T-helper 1 cell treated with Interleukin-12 subunit alpha and Interleukin-12 subunit beta and Interleukin-4 antibody, amounts not matched to agents 30 ng/mL and 1 ng/mL, for 36 hours (primary cell): ENCODE measurements around the gene TRIM61. TPM values are rescaled to one million over a fixed set of nuclear protein-coding genes. Genes with fewer than 3 reads are reported as not detected.
"Not testable (repeated sequence)": the region's sequence is repeated elsewhere in the genome, so short reads cannot be mapped to it uniquely, and the experiment has no call there.

Experiments used
- intact Hi-C: fragments of 100-400 bp; cut with micrococcal nuclease; formaldehyde crosslinking; loops from one replicate; pipeline ENCODE4 v1.15.1; 2024
- total RNA-seq: library from RNA; stranded (reverse); gene quantifications from 2 replicates; pipeline ENCODE4 v1.2.3, GENCODE V29; 2022

Gene TRIM61
- total RNA-seq, 1 donor from 2014 or later, result 2.5 TPM

DNA sequence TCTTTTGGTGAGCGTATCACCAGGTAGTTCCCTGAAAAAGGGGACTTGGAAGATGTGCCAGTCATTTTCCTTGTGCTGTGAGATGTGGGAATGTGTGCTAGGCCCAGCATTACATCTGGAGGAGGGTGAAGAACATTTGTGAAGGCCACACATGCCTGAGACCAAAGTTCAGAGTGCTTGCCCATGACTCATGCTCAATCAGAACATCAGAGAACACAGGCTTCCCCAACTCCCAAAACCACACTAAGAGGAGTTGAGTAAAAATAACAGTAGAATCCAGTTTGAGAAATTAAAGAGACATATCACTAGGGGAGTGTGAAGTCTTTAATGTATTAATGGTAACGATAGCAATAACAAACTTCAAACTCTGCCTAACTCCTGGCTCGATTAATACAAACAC is 18.0 kb downstream of the TRIM61 start:
- intact Hi-C loops, result loop anchor here (5.0 kb wide), 3 partner anchors 138 to 1792 kb away; partner anchors contain the start of genes KLHL2 and NAF1

DNA sequence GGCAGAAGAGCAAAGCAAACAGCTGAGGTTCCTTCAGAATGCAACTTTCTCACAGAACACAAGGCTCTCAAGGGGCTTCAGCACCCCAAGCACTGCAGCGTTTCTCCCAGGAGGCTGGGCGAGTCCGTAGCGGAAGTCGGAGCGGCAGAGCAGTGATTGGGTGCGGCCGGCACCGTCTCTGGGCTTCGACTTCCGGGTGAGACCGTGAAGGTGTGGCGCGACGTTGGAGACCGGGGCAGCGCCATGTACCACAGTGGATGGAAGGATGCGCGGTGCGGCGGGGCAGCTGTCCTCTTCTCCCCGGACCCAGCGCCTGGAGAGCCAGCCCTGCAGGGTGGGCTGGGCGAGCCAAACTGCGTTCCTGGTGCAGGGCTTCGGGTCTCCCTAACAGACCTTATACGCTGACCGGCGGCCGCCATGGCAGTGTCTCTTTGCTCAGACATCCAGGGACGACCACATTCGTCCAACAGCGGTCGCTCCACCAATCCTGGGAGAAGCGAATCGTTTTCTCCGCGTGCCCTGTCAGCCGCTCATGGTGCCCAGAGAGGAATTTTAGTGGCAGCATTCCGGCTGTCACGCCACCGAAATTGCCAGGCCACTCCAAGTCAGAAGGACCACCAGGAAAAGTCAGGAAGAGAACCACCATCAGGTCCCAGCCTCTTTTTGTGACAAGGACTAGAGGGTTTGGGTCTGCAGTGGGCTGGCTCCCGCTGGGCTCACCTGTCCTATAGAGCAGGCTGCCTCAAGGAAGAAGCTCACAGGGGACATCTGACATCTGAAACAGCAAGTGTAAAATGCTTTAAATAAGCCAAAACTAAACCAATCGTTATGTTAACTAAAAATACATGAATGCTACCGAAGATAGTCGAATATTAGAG is 20.5 kb downstream of the TRIM61 start:
- intact Hi-C loops, result loop anchor here (1.0 to 5.0 kb wide), 9 partner anchors 20 to 1790 kb away; partner anchors contain the start of genes KLHL2, MSMO1, NAF1 and TMA16

DNA sequence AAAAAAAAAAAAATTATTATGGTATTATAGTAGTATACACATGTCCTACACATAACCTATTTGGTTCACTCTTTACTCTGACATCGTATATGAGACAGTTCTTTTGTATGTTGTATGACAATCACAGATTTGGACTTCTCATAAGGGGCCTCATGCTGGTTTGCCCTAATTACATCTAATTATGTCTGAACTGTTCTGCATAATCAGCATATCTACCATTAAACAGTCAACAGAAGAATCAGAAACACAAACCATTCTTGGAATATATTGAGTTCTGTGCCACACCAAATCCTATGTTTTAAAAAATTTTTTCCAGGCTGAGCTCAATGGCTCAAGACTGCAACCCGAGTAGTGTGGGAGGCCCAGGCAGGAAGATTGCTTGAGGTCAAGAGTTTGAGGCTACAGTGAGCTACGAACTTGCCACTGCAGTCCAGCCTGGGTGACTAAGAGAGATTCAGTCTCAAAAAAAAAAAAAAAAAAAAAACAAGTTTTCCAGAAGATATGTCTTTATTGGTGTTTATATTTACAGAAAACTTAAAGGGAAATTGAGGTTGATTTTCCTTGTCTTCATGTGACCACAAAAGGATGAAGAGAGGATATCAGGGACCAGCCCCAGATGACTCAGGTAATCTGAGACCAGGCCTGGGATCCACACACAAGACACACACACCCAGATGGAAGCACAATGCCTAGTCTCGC is 22.2 kb downstream of the TRIM61 start:
- intact Hi-C loops, result loop anchor here (5.0 kb wide), 3 partner anchors 142 to 1788 kb away; partner anchors contain the start of genes KLHL2 and NAF1

DNA sequence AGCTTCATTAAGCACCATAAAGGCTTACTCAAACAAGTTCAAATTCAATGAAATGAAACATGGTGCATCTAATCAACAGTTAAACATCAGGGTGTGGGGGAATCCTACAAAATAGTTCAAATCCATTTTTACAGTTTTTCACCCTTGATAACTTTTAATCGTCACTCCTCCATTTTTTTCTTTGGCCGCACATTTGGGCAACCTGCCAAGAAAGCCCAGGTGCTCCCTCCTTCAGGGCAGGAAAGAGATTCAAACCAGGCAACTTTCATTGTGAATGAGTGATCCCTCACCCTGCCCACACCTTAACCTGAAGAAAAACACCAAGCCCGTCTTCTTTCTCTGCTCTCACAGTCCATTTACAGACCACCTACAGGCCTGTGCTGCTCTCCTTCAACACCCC is 24.9 kb downstream of the TRIM61 start:
- intact Hi-C loops, result no loop called here

DNA sequence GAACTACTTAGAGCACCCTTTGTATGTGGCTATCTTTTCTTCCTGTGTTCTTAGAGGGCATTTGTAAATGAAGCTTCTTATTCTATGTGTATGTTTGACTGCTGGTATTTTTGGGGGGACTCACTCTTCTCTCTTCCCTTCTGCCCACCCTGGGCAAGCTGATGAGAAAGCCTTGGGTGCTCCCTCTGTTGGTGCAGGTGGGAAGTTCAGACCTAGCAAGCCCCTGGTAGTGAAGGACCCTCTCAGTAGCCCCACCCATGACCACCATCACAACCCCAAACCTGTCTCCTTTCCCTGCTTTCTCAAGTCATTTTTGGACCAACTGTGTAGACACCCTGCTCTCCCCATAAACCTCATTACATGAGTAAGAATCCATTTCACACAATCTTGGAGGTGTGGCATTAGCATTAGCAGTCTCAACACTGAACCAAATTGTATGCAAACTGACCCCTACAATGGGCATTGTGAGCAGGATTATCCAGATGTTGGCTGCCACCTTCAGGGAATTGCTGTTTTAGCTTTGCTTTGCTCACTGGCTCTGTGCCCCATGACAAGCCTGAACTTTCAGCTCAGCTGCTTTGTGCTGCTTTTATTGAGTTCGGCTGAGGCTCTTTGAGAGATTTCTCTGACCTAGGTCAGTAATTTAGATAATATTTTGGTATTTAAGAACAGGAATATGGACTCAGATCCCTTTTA is 27.9 kb downstream of the TRIM61 start:
- intact Hi-C loops, result no loop called here

DNA sequence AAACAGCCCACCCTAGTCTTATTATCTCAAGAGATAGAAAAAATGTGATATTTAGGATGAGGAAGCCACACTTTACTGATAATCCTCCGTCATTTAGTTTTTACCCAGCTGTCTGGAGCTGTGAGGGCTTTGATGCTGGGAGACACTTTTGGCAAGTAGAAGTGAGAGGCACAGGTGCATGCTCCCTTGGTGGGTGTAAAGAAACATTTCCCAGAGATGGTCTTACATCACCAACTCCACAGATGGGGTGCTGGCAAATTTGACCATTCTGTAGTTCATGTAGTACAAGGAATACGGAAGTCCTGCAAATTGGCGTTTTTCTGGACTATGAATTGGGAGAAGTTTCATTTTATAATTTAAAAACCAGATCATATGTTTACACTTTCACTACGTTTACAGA is 28.5 kb downstream of the TRIM61 start:
- intact Hi-C loops, result loop anchor here (1.0 kb wide), 1 partner anchor 9 kb away; no protein-coding TSS in a partner anchor

DNA sequence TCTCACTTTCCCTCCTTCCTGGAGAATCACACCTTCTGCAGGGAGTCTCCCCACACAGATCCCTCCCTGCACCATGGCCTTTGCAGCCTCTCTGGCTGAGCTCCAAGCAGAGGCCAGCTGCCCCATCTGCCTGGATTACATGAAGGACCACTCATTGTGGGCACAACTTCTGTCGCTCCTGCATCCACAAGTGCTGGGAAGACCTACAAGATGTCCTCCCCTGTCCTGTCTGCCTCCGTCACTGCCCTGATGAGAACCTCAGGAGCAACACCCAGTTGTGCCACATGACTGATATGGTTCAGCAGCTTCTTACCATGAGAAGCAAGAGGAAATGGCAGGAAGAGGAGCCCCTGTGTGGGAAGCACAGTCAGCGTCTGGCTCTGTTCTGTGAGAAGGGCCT is 29.5 kb downstream of the TRIM61 start:
- intact Hi-C loops, result loop anchor here (1.0 kb wide), 1 partner anchor 8 kb away; no protein-coding TSS in a partner anchor

DNA sequence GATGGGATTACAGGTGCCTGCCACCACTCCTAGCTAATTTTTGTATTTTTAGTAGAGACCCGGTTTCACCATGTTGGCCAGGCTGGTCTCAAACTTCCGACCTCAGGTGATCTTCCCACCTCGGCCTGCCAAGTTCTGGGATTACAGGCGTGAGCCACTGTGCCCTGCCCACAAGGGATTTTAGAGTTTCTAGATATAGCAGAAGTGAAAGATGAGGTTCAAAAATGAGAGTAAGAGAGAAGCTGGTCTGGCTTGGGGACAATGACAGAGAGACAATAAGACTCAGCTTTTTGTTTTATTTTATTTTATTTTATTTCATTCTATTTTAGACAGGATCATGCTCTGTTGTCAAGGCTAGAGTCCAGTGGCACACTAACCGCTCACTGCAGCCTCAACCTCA is 30.6 kb downstream of the TRIM61 start:
- intact Hi-C loops, result no loop called here

DNA sequence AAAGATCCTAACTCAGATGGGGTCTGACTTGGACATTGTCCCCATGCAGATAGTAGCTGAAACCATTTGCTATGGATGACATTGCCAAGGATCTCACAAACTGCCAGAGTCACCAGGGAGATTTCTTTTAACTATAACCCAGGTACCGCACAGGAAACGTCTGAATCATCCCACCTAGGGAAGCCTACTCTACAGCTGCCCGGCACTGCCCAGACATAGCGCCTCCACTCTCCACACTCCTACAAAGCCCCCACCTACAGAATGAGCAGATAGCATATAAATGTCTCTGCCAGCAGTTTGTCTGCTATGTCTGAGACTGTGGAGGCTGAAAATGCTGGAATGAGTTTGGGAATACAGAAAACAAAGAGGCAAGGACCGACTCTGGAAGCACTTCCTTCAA is 32.3 kb downstream of the TRIM61 start:
- intact Hi-C loops, result no loop called here

DNA sequence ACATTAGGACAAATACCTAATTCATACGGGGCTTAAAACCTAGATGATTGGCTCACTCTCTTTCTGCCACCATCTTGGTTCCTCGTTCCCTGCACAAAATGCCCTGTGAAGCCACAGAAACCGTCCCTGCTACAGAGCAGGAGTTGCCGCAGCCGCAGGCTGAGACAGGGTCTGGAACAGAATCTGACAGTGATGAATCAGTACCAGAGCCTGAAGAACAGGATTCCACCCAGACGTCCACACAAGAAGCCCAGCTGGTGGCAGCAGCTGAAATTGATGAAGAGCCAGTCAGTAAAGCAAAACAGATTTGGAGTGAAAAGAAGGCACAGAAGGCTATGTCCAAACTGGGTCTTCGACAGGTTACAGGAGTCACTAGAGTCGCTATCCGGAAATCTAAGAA is 34.3 kb downstream of the TRIM61 start:
- intact Hi-C loops, result no loop called here

DNA sequence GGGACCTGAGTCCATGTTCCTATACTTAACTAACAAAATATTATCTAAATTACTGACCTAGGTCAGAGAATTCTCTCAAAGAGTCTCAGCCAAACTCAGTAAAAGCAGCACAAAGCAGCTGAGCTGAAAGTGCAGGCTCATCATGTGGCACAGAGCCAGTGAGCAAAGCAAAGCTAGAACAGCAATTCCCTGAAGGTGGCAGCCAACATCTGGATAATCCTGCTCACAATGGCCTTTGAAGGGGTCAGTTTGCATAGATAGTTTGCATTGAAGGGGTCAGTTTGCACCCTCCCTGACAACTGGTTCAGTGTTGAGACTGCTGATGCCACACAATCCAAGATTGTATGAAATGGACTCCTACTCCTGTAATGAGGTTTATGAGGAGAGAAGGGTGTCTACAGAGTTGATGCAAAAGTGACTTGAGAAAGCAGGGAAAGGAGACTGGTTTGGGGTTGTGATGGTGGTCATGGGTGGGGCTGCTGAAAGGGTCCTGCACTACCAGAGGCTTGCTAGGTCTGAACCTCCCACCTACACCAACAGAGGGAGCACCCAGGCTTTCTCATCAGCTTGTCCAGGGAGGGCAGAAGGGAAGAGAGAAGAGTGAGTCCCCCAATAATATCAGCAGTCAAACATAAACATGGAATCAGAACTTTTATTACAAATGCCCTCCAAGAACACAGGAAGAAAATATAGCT is 39.7 kb downstream of the TRIM61 start:
- intact Hi-C loops, result no loop called here

DNA sequence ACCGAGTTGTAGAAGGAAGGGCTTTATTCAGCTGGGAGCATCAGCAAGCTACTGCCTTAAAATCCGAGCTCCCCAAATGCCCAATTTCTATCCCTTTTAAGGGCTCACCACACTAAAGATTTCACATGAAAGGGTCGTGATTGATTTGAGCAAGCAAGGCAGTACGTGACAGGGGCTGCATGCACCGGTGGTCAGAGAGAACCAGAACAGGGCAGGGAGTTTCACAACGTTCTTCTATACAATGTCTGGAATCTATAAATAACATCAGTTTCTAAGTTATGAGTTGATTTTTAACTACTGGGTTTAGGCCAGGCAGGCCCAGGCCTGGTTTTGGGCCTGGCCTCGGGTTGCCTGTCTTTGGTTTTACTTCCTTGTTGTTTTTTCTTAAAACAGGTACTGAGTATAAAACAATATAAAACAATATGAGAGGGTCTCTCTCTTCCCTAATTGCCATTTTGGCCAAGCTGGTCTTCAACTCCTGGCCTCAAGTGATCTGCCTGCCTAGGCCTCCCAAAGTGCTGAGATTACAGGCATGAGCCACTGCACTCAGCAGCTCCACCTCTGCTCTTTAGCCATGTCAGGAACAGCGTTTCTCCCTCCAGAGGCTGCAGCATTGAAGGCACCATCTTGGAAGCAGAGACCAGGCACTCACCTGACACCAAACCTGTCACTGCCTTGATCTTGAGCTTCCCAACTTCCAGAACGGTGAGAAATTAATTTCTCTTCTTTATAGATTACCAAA is 41.4 kb downstream of the TRIM61 start:
- intact Hi-C loops, result not testable (repeated sequence)

DNA sequence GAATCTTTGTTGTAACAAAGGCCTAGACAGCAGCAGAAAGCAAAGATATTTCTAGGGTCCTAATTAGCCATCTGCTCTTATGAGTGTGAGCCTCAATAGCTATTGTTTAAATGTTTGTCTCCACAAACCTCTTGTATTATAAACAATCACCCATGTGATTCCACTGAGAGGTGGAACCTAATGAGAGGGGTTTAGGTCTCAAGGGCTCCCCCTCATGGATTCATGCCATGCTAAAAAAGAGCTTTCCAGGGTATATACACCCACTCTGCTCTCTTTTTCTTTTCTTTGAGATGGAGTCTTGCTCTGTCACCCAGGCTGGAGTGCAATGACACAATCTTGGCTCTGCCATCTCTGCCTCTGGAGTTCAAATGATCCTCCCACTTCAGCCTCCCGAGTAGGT is 42.1 kb downstream of the TRIM61 start:
- intact Hi-C loops, result no loop called here

DNA sequence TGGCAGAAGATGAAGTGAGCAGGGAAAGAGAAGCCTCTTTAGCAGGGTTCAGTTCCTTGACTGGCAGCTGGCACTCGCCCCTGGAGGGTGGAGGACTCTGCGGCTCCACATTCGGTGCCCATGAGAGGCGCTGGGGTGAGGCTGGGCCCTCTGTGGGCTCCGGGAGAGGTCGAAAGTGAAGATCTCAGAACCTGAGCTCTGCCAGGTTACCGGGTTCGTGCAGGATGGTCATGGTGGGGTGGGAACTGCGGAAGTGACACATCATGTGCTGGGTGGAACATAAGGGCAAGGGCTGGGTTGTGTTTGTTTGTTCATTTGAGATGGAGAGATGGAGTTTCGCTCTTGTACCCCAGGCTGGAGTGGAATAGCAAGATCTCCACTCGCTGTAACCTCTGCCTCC is 44.2 kb downstream of the TRIM61 start:
- intact Hi-C loops, result no loop called here

DNA sequence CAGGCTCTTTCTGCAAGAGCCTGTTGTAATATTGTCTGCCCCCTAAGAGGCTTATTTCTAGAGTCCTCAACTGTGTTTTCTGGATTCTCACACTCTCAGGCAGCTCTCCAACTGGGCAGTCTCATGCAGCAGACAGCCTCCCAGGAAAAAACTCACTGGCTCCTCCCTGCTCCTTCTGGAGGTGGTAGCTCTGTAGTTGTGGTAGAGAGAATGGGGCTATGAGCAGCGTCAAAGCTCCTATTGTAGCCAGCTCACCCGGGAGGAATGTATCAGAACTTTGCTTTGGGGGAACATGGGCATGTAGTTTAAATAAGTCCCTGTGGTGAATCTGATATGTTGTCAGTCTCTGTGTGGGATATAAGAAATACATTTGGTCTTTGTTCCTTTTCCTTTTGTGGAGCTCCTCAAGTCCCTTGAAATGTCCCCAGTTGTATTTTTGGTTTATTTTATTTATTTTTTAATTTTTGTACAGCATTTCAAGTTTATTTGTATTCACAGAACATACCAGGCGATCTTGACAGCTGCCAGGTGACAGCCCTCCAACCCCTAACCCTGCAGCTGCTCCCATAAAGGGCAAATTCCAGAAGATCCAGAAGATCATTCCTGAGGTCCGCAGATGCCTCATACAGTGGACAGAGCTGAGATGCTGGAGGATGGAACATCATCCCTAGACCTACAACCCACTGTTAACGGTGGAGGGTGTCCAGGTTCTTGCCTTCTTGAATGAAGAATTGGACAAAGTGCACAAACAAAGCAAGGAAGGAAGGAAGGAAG is 45.7 kb downstream of the TRIM61 start:
- intact Hi-C loops, result no loop called here

DNA sequence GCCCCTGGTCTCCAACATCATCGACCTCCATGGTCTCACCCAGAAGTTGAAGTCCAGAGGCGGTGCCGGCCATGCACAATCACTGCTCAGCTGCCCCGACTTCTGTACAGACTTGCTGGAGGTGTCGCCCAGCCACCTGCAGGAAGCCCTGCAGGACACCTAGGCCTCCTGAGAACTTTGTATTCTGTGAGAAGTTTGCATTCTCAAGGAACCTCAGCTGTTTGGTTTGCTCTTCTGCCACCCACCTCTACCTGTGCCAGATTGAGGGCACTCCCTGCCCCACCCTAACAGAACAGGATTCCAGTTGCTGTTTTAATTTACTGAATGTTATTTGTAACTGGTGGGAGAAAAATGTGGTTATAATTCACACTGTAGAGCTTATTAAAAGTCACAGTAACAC is 46.8 kb downstream of the TRIM61 start:
- intact Hi-C loops, result no loop called here

DNA sequence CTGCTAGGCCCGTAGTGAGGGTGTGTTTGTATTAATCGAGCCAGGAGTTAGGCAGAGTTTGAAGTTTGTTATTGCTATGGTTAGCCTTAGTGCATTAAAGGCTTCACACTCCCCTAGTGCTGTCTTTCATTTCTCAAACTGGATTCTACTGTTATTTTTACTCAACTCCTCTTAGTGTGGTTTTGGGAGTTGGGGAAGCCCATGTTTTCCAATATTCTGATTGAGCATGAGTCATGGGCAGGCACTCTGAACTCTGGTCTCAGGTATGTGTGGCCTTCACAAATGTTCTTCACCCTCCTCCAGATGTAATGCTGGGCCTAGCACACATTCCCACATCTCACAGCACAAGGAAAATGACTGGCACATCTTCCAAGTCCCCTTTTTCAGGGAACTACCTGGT is 50.4 kb downstream of the TRIM61 start:
- intact Hi-C loops, result not testable (repeated sequence)

DNA sequence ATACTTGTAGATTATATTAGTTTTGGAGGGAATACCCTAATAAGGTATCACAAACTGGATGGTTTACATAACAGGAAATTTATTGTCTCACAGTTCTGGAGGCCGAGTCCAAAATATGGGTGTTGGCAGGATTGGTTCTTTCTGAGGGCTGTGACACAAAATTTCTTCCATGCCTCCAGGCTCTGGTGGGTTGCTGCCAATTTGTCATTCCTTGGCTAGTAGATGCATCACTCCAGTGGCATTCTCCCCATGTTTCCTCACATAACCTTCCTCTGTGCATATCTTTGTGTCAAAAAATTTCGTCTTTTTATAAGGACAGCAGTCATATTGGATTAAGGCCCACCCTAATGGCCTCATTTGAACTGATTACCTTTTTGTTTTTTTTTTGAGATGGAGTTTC is 51.2 kb downstream of the TRIM61 start:
- intact Hi-C loops, result no loop called here

DNA sequence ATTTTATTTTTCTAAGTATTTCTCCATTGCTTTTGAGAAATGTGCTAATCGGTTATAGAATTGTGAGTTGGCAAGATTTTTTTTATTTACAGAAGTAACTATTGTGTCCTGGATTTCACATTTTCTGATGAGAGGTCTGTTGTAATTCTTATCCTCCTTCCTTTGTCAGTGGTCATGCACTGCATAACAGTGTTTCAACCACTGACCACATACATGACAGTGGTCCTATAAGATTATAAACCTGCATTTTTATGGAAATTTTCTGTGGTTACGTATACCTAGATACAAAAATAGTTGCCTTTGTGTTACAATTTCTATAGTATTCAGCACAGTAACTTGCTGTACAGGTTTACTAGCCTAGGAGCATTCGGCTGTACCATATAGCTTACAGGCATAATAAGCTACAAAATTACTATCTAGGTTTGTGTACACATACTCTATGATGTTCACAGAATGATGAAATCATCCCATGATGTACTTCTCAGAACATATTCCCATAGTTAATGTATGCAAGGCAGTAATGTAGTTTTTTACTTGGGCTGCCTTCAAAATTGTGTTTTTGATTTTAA is 52.7 kb downstream of the TRIM61 start:
- intact Hi-C loops, result no loop called here
